OCI-LY3 (cell line): ENCODE data around the gene AOC1.

Experiments used
- EZH2phosphoT487 ChIP-seq: fragments of 200-600 bp; shearing (Covaris generic); IDR thresholded peaks from 2 replicates; pipeline ENCODE4 v1.6.1; 2018; ENCODE audit warnings: antibody characterized with exemption, mixed run types, low read depth
- TF ChIP-seq, protein P1 (sequence below): fragments of 200-600, 300-600 bp; sonication (generic); IDR thresholded peaks from 2 replicates; pipeline ENCODE4 v1.5.1; 2014; ENCODE audit warnings: antibody characterized with exemption, low read length, low read depth

DNA sequence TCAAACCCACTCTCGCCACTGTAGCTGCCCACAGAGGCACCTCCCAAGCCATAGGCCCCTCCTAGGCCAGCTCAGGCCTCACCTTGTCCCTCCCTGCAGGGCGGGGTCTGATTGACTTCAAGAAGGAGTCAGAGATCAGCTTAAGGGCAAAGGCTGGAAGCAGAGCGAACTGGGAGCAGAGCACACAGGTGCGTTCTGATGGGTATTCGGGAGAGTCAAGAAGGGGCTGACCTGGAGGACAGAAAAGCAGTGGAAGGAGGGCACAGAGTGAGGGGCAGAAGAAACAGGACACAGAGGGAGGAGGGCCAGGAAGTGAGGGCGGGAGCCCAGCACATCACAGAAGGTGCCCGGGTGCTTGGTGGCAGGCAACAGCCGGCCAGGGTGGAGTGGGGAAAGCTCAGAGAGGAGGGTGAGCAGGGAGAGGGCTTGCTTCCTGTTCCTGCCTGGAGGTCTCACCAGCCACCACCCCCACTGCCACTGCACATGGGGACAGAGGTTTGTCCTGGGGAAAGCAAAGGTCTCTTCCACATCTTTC is at the start of gene AOC1:
- TF ChIP-seq EZH2phosphoT487: no peak
- TF ChIP-seq, protein P1, sequence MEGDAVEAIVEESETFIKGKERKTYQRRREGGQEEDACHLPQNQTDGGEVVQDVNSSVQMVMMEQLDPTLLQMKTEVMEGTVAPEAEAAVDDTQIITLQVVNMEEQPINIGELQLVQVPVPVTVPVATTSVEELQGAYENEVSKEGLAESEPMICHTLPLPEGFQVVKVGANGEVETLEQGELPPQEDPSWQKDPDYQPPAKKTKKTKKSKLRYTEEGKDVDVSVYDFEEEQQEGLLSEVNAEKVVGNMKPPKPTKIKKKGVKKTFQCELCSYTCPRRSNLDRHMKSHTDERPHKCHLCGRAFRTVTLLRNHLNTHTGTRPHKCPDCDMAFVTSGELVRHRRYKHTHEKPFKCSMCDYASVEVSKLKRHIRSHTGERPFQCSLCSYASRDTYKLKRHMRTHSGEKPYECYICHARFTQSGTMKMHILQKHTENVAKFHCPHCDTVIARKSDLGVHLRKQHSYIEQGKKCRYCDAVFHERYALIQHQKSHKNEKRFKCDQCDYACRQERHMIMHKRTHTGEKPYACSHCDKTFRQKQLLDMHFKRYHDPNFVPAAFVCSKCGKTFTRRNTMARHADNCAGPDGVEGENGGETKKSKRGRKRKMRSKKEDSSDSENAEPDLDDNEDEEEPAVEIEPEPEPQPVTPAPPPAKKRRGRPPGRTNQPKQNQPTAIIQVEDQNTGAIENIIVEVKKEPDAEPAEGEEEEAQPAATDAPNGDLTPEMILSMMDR: no peak
